Peyer's patch (tissue), 4 donors: ENCODE results near the gene TRPM3. TPM values are rescaled to one million over a fixed set of nuclear protein-coding genes. Genes with fewer than 3 reads are reported as not detected.

Experiments
- DNase-seq, 3 donors: peaks; one replicate each; pipeline ENCODE4 v3.0.0-alpha.2; 2017 to 2019
- H3K27ac ChIP-seq, 4 donors: fragments of 200-600 bp; sonication (generic); one replicate each; pipeline ENCODE4 v1.5.1; 2016 to 2019
- H3K27me3 ChIP-seq, 2 donors: fragments of 200-600 bp; sonication (generic); one replicate each; pipeline ENCODE4 v1.5.1; 2019
- H3K36me3 ChIP-seq, 3 donors: fragments of 200-600 bp; sonication (generic); one replicate each; pipeline ENCODE4 v1.5.1; 2016 to 2019
- H3K4me1 ChIP-seq, 4 donors: fragments of 200-600 bp; sonication (generic); one replicate each; pipeline ENCODE4 v1.5.1; 2016 to 2019
- H3K4me3 ChIP-seq, 4 donors: fragments of 200-600 bp; sonication (generic); 1 replicate in 3 of 4; 2 replicates in 1 of 4; pipeline ENCODE4 v1.5.1; 2016 to 2019; ENCODE audit warnings: mild to moderate bottlenecking in 1 of 4
- H3K9me3 ChIP-seq, 4 donors: fragments of 200-600 bp; sonication (generic); one replicate each; pipeline ENCODE4 v1.5.1; 2016 to 2019; ENCODE audit warnings: mild to moderate bottlenecking in 1 of 4
- POLR2A ChIP-seq, 2 donors: fragments of 450-650 bp; IDR thresholded peaks; one replicate each; pipeline ENCODE4 v1.5.1; 2017; ENCODE audit warnings: antibody characterized with exemption in 2 of 2, mild to moderate bottlenecking in 2 of 2, moderate library complexity in 2 of 2
- total RNA-seq, 4 donors: library from RNA; depleted of rRNA; stranded (reverse); fragments of >200 nt; gene quantifications; one replicate each; pipeline ENCODE4 v1.1.0, GENCODE V29; 2016
- TF ChIP-seq, protein P1 (sequence below), 6 experiments: fragments of 450-650 bp in 4 of 6; fragments of 200-600 bp in 2 of 6; sonication (generic) in 1 of 6; IDR thresholded peaks; one replicate each; pipeline ENCODE4 v1.5.1; 2017 to 2019; ENCODE audit warnings: antibody characterized with exemption in 6 of 6, mild to moderate bottlenecking in 3 of 6, moderate library complexity in 1 of 6

Gene TRPM3
- total RNA-seq, 4 donors from 2014 or later = 0.28 to 0.80 TPM; not detected in 2

DNA sequence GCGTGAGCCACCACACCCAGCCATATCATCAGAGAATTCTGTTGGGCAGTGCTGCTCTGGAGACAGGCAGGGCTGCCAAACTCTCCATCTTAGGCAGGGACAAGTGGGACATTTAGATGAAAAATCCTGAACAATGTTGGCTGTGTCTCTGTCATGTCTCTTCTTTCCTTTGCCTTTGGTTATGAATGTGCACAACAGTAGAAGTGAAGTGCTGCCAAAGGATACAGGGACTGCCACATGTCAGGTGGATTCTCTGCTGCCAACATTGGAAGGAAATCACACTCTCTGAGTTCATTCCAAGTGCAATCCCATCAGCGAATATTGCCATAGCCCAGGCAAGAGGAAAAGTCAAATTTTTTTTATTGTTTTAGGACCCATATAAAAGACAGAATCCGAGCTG is 348.8 kb downstream of the TRPM3 start:
- DNase-seq = no peak
- Histone ChIP-seq H3K9me3 (no peaks in the 10 kb centered on the region), H3K4me1 (no peaks in the 10 kb centered on the region), H3K27ac (no peak overlapping the region), H3K4me3 (no peak overlapping the region), H3K36me3 (no peaks in the 10 kb centered on the region), H3K27me3 (no peaks in the 10 kb centered on the region)
- TF ChIP-seq, protein P1, sequence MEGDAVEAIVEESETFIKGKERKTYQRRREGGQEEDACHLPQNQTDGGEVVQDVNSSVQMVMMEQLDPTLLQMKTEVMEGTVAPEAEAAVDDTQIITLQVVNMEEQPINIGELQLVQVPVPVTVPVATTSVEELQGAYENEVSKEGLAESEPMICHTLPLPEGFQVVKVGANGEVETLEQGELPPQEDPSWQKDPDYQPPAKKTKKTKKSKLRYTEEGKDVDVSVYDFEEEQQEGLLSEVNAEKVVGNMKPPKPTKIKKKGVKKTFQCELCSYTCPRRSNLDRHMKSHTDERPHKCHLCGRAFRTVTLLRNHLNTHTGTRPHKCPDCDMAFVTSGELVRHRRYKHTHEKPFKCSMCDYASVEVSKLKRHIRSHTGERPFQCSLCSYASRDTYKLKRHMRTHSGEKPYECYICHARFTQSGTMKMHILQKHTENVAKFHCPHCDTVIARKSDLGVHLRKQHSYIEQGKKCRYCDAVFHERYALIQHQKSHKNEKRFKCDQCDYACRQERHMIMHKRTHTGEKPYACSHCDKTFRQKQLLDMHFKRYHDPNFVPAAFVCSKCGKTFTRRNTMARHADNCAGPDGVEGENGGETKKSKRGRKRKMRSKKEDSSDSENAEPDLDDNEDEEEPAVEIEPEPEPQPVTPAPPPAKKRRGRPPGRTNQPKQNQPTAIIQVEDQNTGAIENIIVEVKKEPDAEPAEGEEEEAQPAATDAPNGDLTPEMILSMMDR (IDR thresholded peaks at IDR 0.05) = no peak
- no peak for TF ChIP-seq POLR2A (IDR thresholded peaks at IDR 0.05)

DNA sequence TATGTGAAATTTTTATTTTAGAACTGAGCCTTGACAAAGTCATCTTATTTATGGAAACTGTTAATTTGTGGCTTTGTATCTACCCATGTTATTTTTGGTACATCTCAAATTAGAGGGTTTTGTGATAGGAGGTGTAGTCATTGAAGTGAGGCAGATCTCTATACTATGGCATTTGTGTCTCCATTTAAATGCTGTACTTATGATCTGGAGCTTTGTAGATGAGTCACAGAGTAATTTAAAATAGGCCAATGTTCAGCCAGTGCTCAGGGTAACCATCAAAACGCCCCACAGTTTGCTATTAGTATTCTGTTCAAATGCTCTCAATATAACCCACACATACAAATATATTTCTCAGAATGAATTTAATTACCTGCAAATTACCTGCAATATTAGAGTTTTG is 355.5 kb downstream of the TRPM3 start:
- Histone ChIP-seq H3K27ac (no peak overlapping the region), H3K9me3 (no peaks in the 10 kb centered on the region), H3K4me3 (no peak overlapping the region), H3K36me3 (no peaks in the 10 kb centered on the region), H3K4me1 (no peaks in the 10 kb centered on the region), H3K27me3 (no peaks in the 10 kb centered on the region)
- no peak for DNase-seq
- no peak for TF ChIP-seq POLR2A (IDR thresholded peaks at IDR 0.05)
- TF ChIP-seq, protein P1 (IDR thresholded peaks at IDR 0.05) = no peak

DNA sequence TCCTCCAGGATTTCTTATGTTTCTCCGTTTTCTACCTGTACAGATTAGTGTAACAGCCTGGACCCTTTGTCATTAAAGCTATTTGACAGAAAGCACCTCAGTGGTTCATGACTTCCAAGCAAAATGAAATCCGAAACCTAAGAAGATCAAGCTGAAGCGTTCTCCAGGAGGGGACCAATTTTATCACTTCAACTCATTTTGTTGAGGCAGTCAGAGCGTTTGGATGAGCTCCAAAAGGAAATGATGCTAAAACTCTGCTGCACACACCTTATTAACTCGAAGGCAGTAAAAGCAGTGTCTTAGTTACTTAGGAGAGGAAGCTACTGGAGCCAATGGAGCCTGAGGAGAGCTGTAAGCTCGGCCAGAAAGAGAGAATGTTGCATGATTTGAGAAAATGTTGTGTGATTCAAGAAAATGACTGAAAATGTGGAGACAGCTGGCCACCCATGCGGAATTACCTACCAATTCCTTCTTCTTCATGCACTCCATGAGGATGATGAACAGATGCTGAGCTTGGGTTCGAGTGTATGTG is 360.2 kb downstream of the TRPM3 start:
- H3K4me1 ChIP-seq = no peaks in the 10 kb centered on the region
- H3K27me3 ChIP-seq = no peaks in the 10 kb centered on the region
- DNase-seq = no peak
- H3K9me3 ChIP-seq = no peaks in the 10 kb centered on the region
- H3K27ac ChIP-seq = no peak overlapping the region
- H3K4me3 ChIP-seq = no peak overlapping the region
- no peak for TF ChIP-seq POLR2A (IDR thresholded peaks at IDR 0.05)
- TF ChIP-seq, protein P1 (IDR thresholded peaks at IDR 0.05) = no peak
- no peaks in the 10 kb centered on the region for H3K36me3 ChIP-seq

DNA sequence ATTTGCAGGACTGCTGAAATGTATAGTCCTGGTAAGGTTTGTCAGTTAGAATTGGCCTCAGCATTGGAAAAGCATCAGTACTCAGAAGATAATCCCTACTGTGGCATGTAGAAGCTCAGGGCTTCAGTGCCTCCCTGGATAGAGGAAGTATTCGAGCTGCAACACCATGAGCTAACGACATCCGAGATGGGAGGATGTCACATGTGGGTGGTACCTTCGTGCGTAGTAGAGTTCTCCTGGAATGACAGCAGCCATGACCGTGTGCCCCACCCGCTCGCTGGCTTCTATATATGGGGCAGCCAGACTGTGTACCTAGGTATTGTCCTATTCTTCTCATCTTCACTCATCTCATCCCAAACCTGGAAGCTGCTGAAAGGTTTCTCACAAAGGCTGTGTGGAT is 361.2 kb downstream of the TRPM3 start:
- Histone ChIP-seq H3K36me3 (no peaks in the 10 kb centered on the region), H3K9me3 (no peaks in the 10 kb centered on the region), H3K27ac (no peak overlapping the region), H3K4me3 (no peak overlapping the region), H3K4me1 (no peaks in the 10 kb centered on the region), H3K27me3 (no peaks in the 10 kb centered on the region)
- no peak for DNase-seq
- TF ChIP-seq, protein P1 (IDR thresholded peaks at IDR 0.05) = no peak
- TF ChIP-seq POLR2A (IDR thresholded peaks at IDR 0.05) = no peak

DNA sequence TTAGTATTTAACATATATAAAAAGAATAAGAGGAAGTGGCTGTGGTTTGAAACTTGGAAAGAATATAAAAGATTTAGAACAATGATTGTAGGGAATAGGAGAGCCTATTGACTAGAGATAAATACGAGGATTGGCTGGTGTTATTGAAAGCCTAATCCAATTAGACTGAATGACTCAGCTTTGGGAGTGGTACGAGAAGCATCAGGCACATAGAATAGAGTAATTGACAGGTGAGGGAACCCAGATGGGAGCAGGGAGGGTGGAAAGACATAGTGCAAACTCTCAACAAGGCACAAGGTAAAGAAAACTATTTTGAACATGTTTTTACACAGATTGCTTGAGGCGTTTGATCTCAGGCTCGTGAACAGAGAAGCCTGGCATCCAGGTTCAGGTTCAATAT is 368.1 kb downstream of the TRPM3 start:
- TF ChIP-seq POLR2A (IDR thresholded peaks at IDR 0.05) = no peak
- TF ChIP-seq, protein P1 (IDR thresholded peaks at IDR 0.05) = no peak
- DNase-seq = no peak

DNA sequence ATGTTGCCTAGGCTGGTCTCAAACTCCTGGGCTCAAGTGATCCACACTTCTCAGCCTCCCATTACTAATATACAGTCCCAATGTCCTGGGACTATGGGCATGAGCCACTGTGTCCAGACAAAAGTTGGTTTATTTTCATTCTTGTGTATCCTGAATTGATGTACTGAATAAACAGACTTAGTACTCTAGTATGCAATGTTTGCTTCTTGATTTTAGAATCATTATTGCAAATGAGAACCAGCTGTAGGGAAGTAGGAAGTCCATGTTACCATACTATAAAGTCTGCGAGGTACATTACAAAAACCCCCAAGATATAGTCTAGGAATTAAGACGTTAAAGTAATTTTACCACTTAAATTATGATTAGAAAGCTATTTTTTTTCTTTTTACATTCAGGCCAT is 372.4 kb downstream of the TRPM3 start:
- no peaks in the 10 kb centered on the region for H3K9me3 ChIP-seq
- H3K4me3 ChIP-seq = no peak overlapping the region
- H3K36me3 ChIP-seq = no peaks in the 10 kb centered on the region
- no peaks in the 10 kb centered on the region for H3K4me1 ChIP-seq
- TF ChIP-seq POLR2A (IDR thresholded peaks at IDR 0.05) = no peak
- TF ChIP-seq, protein P1 (IDR thresholded peaks at IDR 0.05) = no peak
- H3K27ac ChIP-seq = no peak overlapping the region
- H3K27me3 ChIP-seq = no peaks in the 10 kb centered on the region
- no peak for DNase-seq

More for the DNA sequence above, 368.1 kb downstream of the TRPM3 start:
- no peak overlapping the region for H3K4me3 ChIP-seq
- H3K36me3 ChIP-seq = no peaks in the 10 kb centered on the region
- no peak overlapping the region for H3K27ac ChIP-seq
- H3K4me1 ChIP-seq = no peaks in the 10 kb centered on the region
- H3K27me3 ChIP-seq = no peaks in the 10 kb centered on the region
- H3K9me3 ChIP-seq = no peaks in the 10 kb centered on the region
